GM18498 (cell line): Measurements from ENCODE around the gene DUS1L.

ENCODE experiments used
- ATAC-seq: cut with Tn5 transposase; IDR thresholded peaks from one replicate; pipeline ENCODE4 v1.9.1; 2021; ENCODE audit warnings: mild to moderate bottlenecking, moderate library complexity; ENCODE audit not compliant: unreplicated experiment

The DUS1L gene

GRCh38 chr17:82101301-82101715, 35.7 kb upstream of the DUS1L start:
- no peak for ATAC-seq

DNA sequence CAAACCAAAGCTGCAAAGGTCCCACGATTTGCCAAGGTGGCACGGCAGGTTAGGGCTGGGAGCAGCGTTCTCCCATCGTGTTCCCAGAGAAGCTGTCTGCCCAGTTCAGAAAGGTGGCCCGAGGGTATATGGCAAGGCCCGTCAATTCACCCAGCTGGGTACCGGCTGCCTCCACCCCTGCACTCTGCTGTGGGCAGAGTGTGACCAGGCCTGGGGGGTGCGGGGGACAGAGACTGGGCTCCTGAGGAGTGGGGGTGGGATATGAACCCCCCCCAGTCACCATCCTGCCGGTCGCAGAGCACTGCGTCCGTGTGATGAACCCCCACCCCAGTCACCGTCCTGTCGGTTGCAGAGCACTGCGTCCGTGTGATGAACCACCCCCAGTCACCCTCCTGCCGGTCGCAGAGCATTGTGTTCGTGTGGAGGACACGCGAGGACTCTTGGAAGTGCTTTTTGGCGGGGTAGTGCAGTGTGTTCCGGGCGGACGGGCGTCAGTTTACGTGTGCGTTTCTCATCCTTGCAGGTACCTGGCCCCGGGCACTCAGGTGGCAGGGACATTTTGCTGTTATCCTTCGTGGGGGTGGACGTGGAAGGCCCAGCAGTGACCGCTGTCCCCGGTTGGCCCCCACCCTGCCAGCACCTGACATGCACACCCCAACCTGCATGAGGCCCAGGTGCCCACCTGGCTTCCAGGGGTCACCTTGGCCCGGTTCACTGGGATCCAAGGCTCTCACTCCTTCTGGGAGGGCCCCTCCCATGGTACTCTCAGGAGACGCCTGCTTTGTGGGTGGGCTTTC, 35.1 kb upstream of the DUS1L start:
- ATAC-seq: no peak

GRCh38 chr17:82098939-82099763, 33.5 kb upstream of the DUS1L start:
- peak; percentile 14 for ATAC-seq

GRCh38 chr17:82098169-82098938, 32.8 kb upstream of the DUS1L start, which contains the start of gene FASN:
FASN (minus strand) TSS chr17:82098236; CDS start chr17:82096445, 1,791 bp downstream.
- ATAC-seq: peak; percentile 74

DNA sequence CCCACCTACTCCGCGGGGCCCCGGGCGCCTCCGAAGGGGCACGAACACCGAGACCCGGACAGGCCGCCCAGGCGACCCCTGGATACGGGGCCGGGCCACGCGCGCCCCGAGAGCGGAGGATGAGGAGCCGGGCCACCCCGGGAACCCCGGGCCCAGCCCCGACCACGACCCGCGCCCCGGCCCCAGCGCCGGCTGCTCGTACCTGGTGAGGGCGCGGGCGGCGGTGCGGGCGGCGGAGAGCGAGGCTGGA, 32.2 kb upstream of the DUS1L start:
- no peak for ATAC-seq

DNA sequence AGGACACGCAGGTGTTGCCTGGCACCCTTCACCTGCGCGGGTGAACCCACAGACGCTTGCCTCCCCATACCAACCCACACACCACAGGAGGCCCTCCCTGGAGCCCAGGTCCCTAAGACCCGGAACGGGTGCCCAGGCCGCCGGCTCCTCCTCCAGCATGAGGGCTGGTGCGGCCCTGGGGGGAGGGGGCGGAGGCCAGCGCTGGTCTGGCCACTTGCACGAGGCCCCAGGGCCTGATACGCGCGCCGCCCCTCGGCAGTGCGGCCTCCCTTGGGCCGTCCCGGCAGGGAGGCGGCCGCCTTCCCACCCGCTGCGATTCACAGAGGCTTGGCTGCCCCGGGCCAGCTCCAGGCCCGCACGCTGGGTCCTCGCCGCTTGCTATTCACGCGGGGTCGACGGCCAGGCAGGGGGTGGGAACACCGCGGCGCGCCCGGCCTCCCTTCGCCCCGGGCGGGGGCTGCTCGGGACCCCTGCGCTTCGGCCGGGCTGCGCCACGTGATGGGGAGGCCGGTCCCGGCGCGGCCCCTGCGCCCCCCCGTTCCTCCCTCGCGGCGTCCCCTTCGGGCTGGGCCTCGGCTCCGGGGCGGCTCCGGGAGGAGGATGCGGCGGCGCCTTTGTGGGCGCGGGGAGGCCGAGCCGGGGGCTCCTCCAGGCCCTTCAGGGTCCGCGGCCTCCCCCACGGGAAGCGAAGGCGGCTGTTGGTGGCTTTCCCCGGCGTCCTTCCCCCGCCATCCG, 31.7 kb upstream of the DUS1L start:
- ATAC-seq: peak; percentile 1

DNA sequence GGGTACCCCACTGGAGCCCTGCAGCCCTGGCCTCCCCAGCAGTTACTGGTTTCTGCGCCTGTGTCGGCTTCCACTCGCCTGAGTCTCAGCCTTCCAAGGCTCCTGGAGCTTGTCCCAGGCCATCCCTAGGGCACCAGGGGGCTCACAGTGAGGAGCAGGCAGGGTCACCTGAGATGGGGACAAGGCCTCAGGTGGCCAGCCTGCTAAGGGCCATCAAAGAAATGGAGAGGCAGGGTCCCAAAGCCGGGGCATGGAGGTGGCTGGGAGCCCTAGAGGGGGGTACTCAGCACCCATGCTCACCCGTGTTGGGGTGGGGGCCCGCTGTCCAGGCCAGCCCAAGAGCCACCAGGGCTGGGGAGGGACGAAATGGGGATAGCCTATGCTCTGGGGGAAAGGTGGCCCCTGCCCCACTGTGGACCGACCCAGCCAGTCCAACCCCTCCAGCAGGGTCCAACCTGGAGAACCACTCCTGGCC, 31.1 kb upstream of the DUS1L start:
- no peak for ATAC-seq

DNA sequence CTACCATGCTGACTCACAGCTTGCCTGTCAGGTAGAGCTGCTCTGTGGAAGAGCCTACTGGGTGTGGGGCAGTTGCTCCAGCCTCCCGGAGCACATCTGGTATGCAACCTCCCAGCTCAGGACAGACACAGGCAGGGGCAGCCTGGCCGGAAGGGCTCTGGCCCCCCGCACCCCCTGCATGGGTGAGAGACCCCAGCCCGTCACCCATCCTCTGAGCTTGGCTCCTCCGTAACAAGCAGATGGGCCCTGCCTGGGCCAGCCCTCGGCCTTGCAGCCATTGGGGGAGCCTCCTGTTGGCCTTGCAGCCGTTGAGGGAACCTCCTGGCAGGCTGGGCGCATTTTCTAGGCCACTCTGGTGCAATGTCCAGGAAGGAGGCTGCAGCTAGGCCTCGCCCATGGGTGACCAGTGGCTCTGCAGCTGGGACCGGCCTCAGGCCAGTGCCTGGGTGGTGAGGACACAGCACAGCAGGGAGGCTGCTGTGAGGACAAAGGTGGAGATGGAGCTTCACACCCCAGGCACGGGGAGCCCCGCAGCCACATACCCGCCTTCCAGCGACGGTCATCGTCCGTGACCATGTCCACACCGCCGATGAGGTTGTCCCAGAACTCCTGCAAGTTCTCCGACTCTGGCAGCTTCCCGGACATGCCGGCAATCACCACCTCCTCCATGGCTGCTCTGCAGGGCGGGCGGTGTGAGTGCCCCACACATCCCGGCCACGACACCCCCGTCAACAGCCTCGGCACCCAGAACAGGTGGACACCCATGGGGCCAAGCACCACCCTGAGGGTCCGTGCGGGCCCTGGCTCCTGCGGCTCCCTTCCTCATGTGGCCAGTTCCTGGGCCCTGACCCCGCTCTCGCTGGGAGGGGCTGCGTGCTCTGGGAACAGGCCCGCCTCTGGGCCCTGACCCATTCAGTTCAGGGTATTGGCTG, 30.4 kb upstream of the DUS1L start:
- no peak for ATAC-seq

- no peak for ATAC-seq
These were observed 29.6 kb upstream of the DUS1L start for GRCh38 chr17:82094931-82095776.

- no peak for ATAC-seq
These were observed 27.6 kb upstream of the DUS1L start for GRCh38 chr17:82092995-82093751.

DNA sequence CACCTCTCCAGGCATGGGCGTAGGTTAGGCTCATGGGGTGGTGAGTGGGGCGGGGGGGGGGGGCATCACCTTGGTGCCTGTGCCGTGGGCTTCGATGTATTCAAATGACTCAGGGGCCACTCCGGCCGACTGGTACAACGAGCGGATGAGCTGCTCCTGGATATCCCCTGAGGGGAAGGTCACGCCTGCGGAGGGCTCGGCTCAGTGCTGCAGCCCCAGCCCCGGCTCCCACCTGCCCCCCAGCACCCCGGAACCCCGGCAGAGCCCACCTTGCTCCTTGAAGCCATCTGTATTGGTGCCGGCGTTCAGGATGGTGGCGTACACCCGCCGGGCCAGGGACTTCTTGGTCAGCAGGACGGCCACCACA, 27.0 kb upstream of the DUS1L start:
- ATAC-seq: no peak

DNA sequence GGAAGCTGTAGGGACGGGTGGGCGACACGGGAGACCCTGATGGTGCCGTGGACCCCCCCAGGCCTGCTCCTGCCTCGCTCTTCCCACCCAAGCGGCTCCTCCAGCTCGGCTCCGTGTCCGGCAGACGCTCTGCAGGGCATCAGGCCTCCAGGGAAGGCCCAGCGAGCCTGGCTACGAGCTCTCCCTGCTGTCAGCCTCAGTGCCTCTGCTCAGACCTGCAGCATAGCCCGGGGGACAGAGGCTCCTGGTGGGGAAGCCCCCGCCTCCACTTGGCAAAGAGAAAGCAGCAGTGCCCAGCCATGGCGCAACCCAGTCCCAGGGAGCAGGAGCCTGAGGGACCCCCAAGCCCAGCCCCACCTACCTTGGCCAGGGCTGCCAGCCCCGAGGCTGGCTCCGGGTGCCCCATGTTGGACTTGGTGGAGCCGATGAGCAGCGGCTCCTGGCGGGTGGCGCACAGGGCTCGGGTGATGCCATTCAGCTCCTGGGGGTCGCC, 26.5 kb upstream of the DUS1L start:
- ATAC-seq: no peak

- ATAC-seq: no peak
These were observed 25.9 kb upstream of the DUS1L start for GRCh38 chr17:82091264-82092066.

- no peak for ATAC-seq
These were observed 25.1 kb upstream of the DUS1L start for GRCh38 chr17:82090549-82091263.

- ATAC-seq: no peak
These were observed 24.3 kb upstream of the DUS1L start for GRCh38 chr17:82089723-82090548.
